Activated naive CD4-positive, alpha-beta T cell treated with Interleukin-2 at 50 U/mL for 16 hours (primary cell): ENCODE measurements around the gene ESRP2.

Experiments
- DNase-seq: peaks from one replicate; pipeline ENCODE4 v3.0.0-alpha.2; 2020

The ESRP2 gene

GRCh38 chr16:68214726-68215125, 21.2 kb downstream of the ESRP2 start:
- no peak for DNase-seq

GRCh38 chr16:68206245-68206644, 29.7 kb downstream of the ESRP2 start:
- DNase-seq, result no peak

- DNase-seq, result no peak
These were observed 33.8 kb downstream of the ESRP2 start for GRCh38 chr16:68202091-68202519.

- no peak for DNase-seq
These were observed 35.7 kb downstream of the ESRP2 start for GRCh38 chr16:68200088-68200783.

GRCh38 chr16:68197250-68197649, 38.7 kb downstream of the ESRP2 start:
- DNase-seq, result no peak

- no peak for DNase-seq
These were observed 41.7 kb downstream of the ESRP2 start for GRCh38 chr16:68194251-68194650.

GRCh38 chr16:68190736-68191510, 45.0 kb downstream of the ESRP2 start:
- DNase-seq, result no peak

- DNase-seq, result no peak
These were observed 45.8 kb downstream of the ESRP2 start for GRCh38 chr16:68190081-68190480.

- no peak for DNase-seq
These were observed 47.8 kb downstream of the ESRP2 start for GRCh38 chr16:68188170-68188569.

GRCh38 chr16:68187505-68187904, 48.4 kb downstream of the ESRP2 start:
- no peak for DNase-seq

GRCh38 chr16:68186877-68187276, 49.0 kb downstream of the ESRP2 start:
- no peak for DNase-seq

GRCh38 chr16:68183046-68183445, 52.9 kb downstream of the ESRP2 start:
- no peak for DNase-seq

- no peak for DNase-seq
These were observed 56.1 kb downstream of the ESRP2 start for GRCh38 chr16:68179855-68180254.

GRCh38 chr16:68179196-68179795, 56.6 kb downstream of the ESRP2 start:
- DNase-seq, result no peak
